GM12878 (cell line): ENCODE data around the gene TRABD2B. TPM values are rescaled to one million over a fixed set of nuclear protein-coding genes. Genes with fewer than 3 reads are reported as not detected.

Source experiments
- ATAC-seq: fragments of 200-7000 bp; cut with Tn5 transposase; 3 replicates; pipeline ENCODE4 v1.9.1; 2020; ENCODE audit warnings: mild to moderate bottlenecking, moderate library complexity
- BruUV-seq: library from RNA; stranded (reverse); fragments of 400-500 nt; replicated peaks from 2 replicates; lab custom pipeline; 2021; lab: Mats Ljungman, UMichigan
- CTCF ChIA-PET: fragments of 300-600 bp; sonication (Branson Sonifier 250); formaldehyde crosslinking; extraction: SDS; loops from one replicate; lab custom pipeline; 2021; ENCODE audit warnings: inconsistent platforms; lab: Yijun Ruan, JAX
- POLR2A ChIA-PET: fragments of 350-600 bp; formaldehyde crosslinking; extraction: SDS; loops from one replicate; lab custom pipeline; 2021; ENCODE audit warnings: inconsistent platforms; lab: Charles Lee
- RAD21 ChIA-PET: fragments of 300-600 bp; sonication (Branson Sonifier 250); formaldehyde crosslinking; loops from one replicate; lab custom pipeline; 2023; ENCODE audit warnings: antibody characterized with exemption; ENCODE audit not compliant: unreplicated experiment; lab: Charles Lee
- SMC1A ChIA-PET: fragments of 300-600 bp; sonication (Branson Sonifier 250); formaldehyde crosslinking; loops from one replicate; lab custom pipeline; 2023; ENCODE audit not compliant: unreplicated experiment, uncharacterized antibody; lab: Charles Lee
- DNase-seq: peaks from one replicate; pipeline ENCODE4 v3.0.0-alpha.2; 2011; ENCODE audit warnings: low read depth, low spot score
- FAIRE-seq: peaks from 3 replicates; lab custom pipeline; 2011; peaks lifted over from hg19 to GRCh38; lab: Jason Lieb, UNC
- H2AFZ ChIP-seq: 2 replicates; pipeline ENCODE4 v1.6.0; 2011; ENCODE audit warnings: low read depth, low read length, control low read depth; ENCODE audit not compliant: control insufficient read depth
- H3K27ac ChIP-seq: 2 replicates; pipeline ENCODE4 v1.5.1; 2011; ENCODE audit warnings: control low read depth; ENCODE audit not compliant: control insufficient read depth, insufficient read depth
- H3K27me3 ChIP-seq, 2 experiments: replicated peaks in 1 of 2; 2 replicates each; pipeline versions ENCODE4 v1.6.0 to v1.6.1; 2011; ENCODE audit warnings: low read length in 1 of 2; ENCODE audit not compliant: control insufficient read depth in 2 of 2, insufficient read depth in 2 of 2
- H3K36me3 ChIP-seq, 2 experiments: 2 replicates each; pipeline ENCODE4 v1.5.1; 2011; ENCODE audit warnings: low read length in 1 of 2; ENCODE audit not compliant: control insufficient read depth in 2 of 2, insufficient read depth in 2 of 2
- H3K4me1 ChIP-seq: 2 replicates; pipeline ENCODE4 v1.6.1; 2011; ENCODE audit warnings: mild to moderate bottlenecking, low read length, moderate library complexity, mixed read lengths; ENCODE audit not compliant: control insufficient read depth, insufficient read depth
- H3K4me2 ChIP-seq: 2 replicates; pipeline ENCODE4 v1.6.0; 2011; ENCODE audit warnings: control low read depth; ENCODE audit not compliant: control insufficient read depth, insufficient read depth
- H3K4me3 ChIP-seq: fragments of 200-600 bp; sonication (generic); 2 replicates; pipeline ENCODE4 v1.5.1; 2016
- H3K79me2 ChIP-seq: 2 replicates; pipeline ENCODE4 v1.6.0; 2011; ENCODE audit warnings: low read length; ENCODE audit not compliant: control insufficient read depth, insufficient read depth
- H3K9ac ChIP-seq: 2 replicates; pipeline ENCODE4 v1.8.0; 2011; ENCODE audit warnings: low read length, control low read depth, mixed read lengths; ENCODE audit not compliant: control insufficient read depth, insufficient read depth
- H3K9me3 ChIP-seq: replicated peaks from 3 replicates; pipeline ENCODE4 v1.5.1; 2011; ENCODE audit warnings: mild to moderate bottlenecking, low read length; ENCODE audit not compliant: control insufficient read depth, insufficient read depth
- H4K20me1 ChIP-seq: 2 replicates; pipeline ENCODE4 v1.6.0; 2011; ENCODE audit not compliant: control insufficient read depth, insufficient read depth
- ASH2L ChIP-seq: fragments of 300-600, 200-600 bp; sonication (generic); IDR thresholded peaks from 2 replicates; pipeline ENCODE4 v1.6.1; 2017; ENCODE audit warnings: low read depth, mild to moderate bottlenecking, borderline replicate concordance
- IKZF1 ChIP-seq: fragments of 450-650 bp; conservative IDR thresholded peaks from 2 replicates; pipeline ENCODE4 v1.6.1; 2017; ENCODE audit warnings: antibody characterized with exemption, mild to moderate bottlenecking
- IRF5 ChIP-seq: fragments of 450-650 bp; IDR thresholded peaks from 2 replicates; pipeline ENCODE4 v1.6.1; 2017; ENCODE audit warnings: borderline replicate concordance
- NR2F1 ChIP-seq: fragments of 450-650 bp; conservative IDR thresholded peaks from 2 replicates; pipeline ENCODE4 v1.6.1; 2017; ENCODE audit warnings: mild to moderate bottlenecking
- PBX3 ChIP-seq: IDR thresholded peaks from 2 replicates; pipeline ENCODE4 v1.6.1; 2011; ENCODE audit warnings: mild to moderate bottlenecking, low read depth, low read length, moderate library complexity; ENCODE audit not compliant: insufficient replicate concordance
- PRDM15 ChIP-seq: fragments of 450-650 bp; formaldehyde crosslinking; IDR thresholded peaks from 2 replicates; pipeline ENCODE4 v1.4.0; 2020; ENCODE audit warnings: mild to moderate bottlenecking, moderate library complexity
- SREBF2 ChIP-seq: IDR thresholded peaks from 2 replicates; pipeline ENCODE4 v1.6.1; 2012; ENCODE audit warnings: mild to moderate bottlenecking, low read length
- WGBS: methylation state at CpG from one replicate; pipeline ENCODE4 v1.1.6; 2016; ENCODE audit warnings: low lambda C conversion rate; ENCODE audit not compliant: insufficient replicate concordance, insufficient coverage; ENCODE audit errors: missing lambda C conversion rate; 5-methylcytosine and 5-hydroxymethylcytosine counted together
- in situ Hi-C: fragments of 300-500 bp; cut with MboI; formaldehyde crosslinking; loops from 9 replicates; pipeline ENCODE4 v1.14.3; 2018; ENCODE audit warnings: mixed read lengths
- intact Hi-C: fragments of 100-400 bp; cut with micrococcal nuclease; formaldehyde crosslinking; loops from one replicate; pipeline ENCODE4 v1.14.2; 2022; ENCODE audit not compliant: unreplicated experiment
- polyA plus RNA-seq, 11 experiments: library from polyadenylated mRNA; depleted of rRNA in 4 of 11; unstranded in 6 of 11; stranded (reverse) in 5 of 11; fragments of >200 nt; fragmentation: Nextera tagmentation in 4 of 11; fragmentation: Illumina TruSeq in 1 of 11; extraction: Ambion mirVana in 4 of 11; extraction: Trizol in 1 of 11; gene quantifications; 1 replicate in 1 of 11; 2 replicates in 10 of 11; pipeline versions ENCODE4 v1.2.1 to v1.2.3, GENCODE V29; 2011 to 2016; ENCODE audit warnings: inconsistent platforms in 2 of 11, missing spikeins in 2 of 11, low read depth in 1 of 11
- total RNA-seq, 4 experiments: library from RNA; depleted of rRNA in 3 of 4; stranded (reverse); fragments of >200 nt in 3 of 4; fragmentation: Illumina TruSeq in 1 of 4; extraction: Trizol in 1 of 4; gene quantifications; 2 replicates each; pipeline versions ENCODE4 v1.2.1 to v1.2.3, GENCODE V29; 2013 to 2021

Gene TRABD2B
- total and polyA plus RNA-seq, 10 of the 15 experiments (the other 5 are each of a cell fraction or from before 2014, with no cell fraction given): not detected

- ChIA-PET CTCF (no interaction called here), RAD21 (no interaction called here), SMC1A (no interaction called here), POLR2A (no interaction called here)
- Histone ChIP-seq H3K9ac (no peak overlapping the region), H2AFZ (no peak overlapping the region), H4K20me1 (no peaks in the 10 kb centered on the region), H3K36me3 (no peaks in the 10 kb centered on the region), H3K27ac (no peak overlapping the region), H3K4me3 (no peak overlapping the region), H3K4me2 (no peak overlapping the region), H3K79me2 (no peaks in the 10 kb centered on the region), H3K4me1 (no peaks in the 10 kb centered on the region), H3K9me3 (no peaks in the 10 kb centered on the region), H3K27me3 (no peaks in the 10 kb centered on the region)
- ATAC-seq (no peak), FAIRE-seq (no peak), DNase-seq (no peak)
- TF ChIP-seq PBX3 (no peak), IKZF1 (no peak), IRF5 (no peak), PRDM15 (no peak), SREBF2 (no peak), ASH2L (no peak), NR2F1 (no peak)
- WGBS: 27% methylated on average over 3 of the region's 3 CpGs
- in situ Hi-C loops: no loop called here
- intact Hi-C loops: no loop called here
- BruUV-seq: no TSS peak
Observed at GRCh38 chr1:48031676-48032075, 34.5 kb upstream of the TRABD2B start.
